Stimulated activated CD4-positive, alpha-beta T cell treated with anti-CD3 and anti-CD28 coated beads, Interleukin-1b, Interleukin-23, amount 100 ng/mL, for 1 hour (primary cell): ENCODE data around the gene IP6K2.

ENCODE experiments used
- DNase-seq, 2 donors: peaks; one replicate each; pipeline ENCODE4 v3.0.0-alpha.2; 2020; ENCODE audit warnings: low read depth in 2 of 2

Gene IP6K2

GRCh38 chr3:48690846-48691458 lies 26.1 kb downstream of the IP6K2 start:
- DNase-seq, result no peak

DNA sequence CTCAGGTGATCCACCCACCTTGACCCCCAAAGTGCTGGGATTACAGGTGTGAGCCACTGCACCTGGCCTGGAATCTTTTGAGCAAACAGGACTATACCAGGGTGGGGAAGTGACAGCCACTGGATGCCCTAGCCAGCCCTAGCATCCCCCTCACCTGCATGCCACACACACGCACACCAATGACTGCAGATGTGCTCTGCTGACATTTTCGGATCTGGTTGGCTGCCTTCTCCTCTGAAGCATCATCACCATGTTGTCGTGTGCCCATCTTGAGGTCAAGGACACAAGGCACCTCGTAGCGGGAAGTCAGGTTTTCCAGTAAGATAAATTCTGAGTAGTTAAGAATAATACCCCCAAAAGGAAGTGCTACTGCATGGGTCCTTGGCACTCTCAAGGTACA lies 27.6 kb downstream of the IP6K2 start:
- DNase-seq, result no peak

GRCh38 chr3:48688737-48689075 lies 28.3 kb downstream of the IP6K2 start:
- no peak for DNase-seq

DNA sequence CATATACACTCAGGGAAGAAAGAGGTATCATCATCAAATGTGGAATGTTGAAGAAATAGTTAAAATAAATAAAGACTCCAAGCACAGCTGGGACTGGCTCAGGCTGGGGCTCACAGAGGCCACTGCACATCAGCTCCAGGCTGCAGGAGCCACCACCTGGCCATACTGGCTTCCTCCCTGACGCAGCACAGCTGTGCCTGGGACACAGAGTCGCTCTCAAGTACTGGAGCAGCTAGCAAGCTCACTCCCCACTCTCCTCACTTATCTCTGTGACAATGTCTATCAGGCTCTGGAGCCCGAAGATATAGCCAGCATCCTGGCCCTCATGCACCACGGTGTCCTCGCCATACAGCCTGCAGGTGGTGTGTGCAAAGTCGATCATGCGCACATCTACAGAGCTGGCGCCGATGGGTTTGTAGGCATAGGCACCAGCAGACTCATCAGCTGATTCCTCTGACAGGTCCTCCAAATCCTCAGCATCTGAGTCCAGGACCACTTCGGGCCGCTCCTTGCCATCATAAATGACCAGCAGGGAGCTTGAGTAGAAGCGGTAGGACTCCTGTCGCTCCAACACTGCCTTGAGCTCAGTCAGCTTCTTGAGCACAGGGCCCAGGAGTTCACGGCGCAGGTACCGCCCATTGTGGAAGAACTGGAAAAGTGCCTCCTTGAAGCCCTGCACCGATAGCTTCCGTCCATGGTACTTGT lies 28.8 kb downstream of the IP6K2 start:
- no peak for DNase-seq

DNA sequence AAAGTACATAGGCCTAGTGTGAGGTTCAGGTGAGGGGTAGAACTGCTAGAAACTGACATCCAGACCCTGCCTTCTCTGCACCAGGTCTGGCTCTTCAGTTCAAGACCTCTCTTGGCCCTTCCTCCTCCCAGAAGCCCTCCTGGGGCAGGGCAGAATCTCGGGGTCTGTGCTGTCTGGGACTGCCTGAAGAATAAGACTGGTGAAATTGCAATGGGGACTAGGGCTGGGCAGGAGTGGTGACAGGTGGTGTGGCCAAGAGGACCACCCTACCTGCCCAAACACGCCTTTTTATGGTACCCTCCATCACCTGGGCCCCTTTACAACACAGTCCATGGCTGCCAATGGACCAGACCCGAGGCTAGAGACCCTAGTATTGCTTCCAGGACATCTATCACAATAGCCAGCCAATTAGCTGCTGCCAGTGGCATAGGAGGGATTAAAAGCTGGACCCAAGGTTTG lies 29.8 kb downstream of the IP6K2 start:
- DNase-seq, result no peak

GRCh38 chr3:48686538-48687219 lies 30.3 kb downstream of the IP6K2 start:
- DNase-seq, result no peak

DNA sequence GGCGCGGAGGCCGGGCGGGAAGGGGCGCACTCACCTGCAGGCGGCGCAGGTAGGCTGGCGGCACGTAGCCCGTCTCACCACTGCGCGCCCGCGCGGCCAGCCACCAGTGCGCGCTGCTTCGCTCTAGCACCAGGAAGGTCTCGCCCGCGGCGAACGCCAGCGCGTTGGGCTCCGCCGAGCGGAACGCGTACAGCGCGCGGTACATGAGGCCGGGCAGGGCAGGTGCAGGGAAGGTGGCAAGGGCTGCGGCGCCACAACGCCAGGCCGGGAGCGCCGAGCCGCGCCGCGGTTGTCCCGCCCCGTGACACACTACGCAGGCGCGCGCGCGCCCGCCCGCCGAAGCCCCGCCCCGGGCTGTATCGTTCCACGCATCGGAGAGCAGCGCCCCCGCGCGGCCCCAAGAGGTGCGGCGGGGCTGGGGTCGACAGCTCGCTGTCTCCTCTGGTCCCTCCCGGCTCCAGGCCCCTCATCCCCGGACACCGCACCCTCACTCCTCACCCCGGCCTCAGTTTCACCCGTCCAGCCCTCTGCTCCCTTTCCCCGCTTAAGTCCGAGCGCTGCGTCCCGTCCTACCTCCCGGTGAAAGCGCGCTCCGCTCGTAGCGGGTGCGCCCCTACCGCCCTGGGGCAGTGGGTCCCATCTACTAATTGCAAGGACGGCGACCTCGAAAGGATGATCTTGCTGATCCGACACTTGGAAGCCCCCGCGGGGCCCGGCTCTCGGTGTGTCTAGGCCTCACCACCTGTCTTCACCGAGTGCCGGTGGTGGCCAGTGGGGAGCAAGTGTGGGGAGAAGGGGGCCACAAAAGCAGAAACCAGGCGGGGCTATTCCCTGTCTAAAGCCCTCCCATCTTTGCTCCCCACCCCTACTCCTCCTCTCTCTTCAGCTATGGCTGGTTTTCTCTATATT lies 31.2 kb downstream of the IP6K2 start, which contains the start of gene NCKIPSD:
TSS of gene NCKIPSD (minus strand) at position 313 of the 909 bp plus-strand sequence. CDS start at position 205, 108 bp downstream.
- DNase-seq, result peak; percentile 77 to 93

DNA sequence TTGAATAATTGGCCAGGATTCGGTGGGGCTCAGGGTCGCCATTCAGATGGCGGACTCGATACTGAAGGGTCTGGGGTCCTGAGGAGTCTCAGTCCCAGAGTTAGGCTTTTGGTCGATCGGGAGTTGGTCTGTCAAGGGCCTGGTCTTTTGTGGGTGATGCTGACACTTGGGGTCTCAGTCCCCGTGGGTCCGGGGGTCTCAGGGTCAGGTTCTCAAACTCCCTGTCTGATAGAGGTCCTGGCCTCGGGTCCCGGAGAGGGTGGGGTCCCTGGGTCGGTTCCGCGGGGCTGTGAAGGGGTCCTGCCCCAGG lies 31.8 kb downstream of the IP6K2 start:
- no peak for DNase-seq

DNA sequence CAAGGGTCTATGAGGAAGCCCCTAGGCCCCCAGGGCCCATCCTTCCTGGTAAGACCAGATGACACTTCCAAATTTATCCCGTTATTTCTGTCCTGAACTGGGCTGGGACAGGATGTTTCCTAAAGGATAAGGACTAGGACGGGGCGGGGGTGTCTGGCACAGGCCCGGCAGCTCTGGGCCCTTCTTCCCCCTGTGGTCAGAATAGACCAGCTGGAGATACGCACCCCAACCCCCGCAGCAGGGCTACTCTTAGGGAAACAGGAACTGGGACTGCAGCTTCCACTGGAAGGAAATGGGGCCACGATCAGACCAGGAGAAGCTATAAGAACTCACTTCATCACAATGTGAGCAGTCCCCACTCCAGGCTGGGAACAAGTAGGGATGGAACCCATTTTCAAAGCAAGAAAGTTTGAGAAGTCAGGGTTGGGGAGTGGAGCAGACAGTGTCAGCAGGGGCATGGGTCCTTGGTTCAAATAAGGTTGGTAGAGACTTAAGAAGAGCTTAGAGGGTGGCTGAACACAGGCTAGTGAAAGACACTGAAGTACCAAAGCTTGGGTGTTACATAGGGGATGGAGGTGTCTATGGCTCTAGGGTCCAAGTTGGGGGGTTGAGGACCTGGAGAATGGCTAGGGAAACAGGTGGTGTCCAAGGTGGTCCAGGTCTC lies 32.4 kb downstream of the IP6K2 start:
- no peak for DNase-seq

- no peak for DNase-seq
These were observed 33.0 kb downstream of the IP6K2 start for GRCh38 chr3:48684054-48684349.

- DNase-seq, result no peak
These were observed 34.2 kb downstream of the IP6K2 start for GRCh38 chr3:48682786-48683185.

DNA sequence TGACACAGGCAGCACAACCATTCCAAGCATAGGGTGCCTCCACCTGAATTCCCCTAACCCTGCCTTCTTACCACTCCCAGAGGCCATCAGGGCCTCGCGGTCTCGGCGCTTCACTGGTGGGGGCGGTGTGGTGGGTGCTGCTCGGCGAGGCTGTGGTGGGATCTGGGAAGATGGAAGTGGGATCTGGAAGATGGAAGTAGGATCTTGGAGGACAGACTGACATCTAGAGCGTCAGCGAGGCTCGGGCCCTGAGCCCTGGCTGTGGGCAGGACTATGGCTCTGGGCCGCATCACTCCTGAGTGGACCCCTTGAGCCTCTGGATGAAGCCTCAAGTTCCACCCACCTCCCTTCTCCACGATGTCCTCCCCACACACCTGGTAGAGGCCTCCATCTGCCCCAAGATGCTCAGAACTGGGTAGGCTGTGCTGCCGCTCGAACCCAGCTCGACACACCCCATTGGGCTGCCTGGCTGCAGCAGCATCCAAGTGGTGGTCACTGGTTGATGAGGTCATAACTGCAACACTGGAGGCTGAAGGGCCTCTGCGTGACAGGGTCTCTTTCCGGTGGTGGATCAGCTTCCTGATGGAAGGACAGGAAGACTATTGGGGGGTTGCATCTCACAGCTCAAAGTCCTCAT lies 34.9 kb downstream of the IP6K2 start:
- DNase-seq, result no peak

- no peak for DNase-seq
These were observed 35.5 kb downstream of the IP6K2 start for GRCh38 chr3:48681541-48681880.

- no peak for DNase-seq
These were observed 36.0 kb downstream of the IP6K2 start for GRCh38 chr3:48680811-48681540.

DNA sequence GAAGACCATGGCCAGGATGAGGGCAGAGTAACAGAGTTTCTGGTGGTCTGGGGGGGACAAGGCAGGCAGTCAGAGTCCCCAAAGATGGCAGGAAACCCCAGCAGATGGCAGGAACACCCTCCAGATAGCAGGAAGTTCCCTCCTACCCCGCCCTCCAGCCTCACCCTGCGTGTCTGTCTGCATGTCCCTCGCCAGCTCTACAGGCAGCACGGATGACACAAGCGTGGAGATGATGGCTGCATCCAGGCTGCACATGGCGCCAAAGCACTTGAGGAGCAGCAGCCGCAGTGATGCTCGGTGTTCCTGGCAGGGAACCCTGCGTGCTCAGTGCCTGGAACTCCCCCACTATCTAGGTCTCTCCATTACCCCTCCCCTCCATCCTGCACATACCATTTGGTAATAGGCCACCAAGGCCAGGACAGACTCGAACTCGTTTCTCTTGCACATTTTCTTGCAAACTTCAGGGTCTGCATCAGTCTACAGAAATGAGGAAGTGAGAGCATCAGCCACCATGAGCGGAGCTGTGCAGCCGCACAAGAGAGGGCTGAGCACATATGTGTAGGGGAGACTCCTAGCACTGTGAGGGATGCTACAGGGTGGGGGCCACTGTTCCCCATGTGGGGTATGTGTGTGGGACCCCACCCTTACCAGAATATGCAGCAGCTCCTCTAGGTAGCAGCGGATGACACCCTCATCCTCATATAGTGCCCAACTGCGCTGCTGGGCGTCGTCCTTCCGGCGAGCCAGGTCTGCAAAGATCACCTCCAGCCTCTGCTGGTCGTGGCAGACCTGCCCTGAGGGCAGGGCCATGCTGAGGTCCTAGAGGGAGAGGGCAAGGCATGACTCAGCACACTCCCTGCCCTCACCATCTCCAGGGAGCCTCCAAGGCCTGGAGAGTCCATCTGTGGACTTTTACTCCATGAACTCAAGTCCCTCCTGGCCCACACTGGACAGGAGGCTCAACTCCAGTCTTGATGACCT lies 37.3 kb downstream of the IP6K2 start:
- DNase-seq, result no peak

DNA sequence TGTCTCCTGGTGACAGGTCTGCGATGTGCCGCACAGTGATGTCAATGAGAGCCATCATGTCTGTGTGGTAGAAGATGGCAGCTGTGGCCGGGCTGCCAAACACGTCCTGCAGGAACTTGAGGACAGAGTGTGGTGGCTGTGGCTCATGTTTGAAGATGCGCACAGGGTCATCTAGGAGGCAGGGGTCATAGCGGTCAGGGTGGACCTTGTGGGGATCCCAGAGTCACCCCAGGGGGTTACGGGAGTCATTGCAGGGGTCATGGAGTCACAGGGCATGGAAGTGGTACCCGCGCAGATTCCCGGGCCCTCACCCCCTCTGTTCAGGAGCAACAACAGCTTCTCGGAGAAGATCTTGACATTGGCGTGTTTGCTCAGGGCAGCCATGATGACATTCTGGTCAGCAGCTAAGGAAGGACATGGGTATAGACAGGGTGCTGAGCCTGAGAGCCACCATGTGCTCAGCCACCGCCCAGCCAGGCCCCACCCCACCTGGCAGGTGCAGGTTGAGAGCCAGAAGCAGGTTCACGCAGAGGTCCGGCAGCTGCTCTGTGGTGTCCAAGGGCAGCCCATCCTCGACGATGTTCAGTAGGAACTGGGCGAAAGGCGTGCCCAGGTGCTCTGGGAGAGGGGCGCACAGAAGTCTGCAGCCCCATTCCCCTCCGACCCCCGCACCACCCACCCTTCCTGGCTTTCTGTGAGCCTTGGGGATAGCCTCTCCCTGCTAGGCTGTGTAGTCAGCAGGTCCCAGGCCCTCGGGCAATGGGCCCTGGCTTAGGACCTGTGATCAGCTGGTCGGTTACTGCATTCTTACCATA lies 38.2 kb downstream of the IP6K2 start:
- DNase-seq, result no peak

GRCh38 chr3:48678056-48678455 lies 39.0 kb downstream of the IP6K2 start:
- DNase-seq, result no peak

- no peak for DNase-seq
These were observed 42.5 kb downstream of the IP6K2 start for GRCh38 chr3:48674505-48674904.

- no peak for DNase-seq
These were observed 44.5 kb downstream of the IP6K2 start for GRCh38 chr3:48672522-48672921.
